Neural crest cell (in vitro differentiated cells): ENCODE measurements around the gene TUBB6. TPM values are rescaled to one million over a fixed set of nuclear protein-coding genes. Genes with fewer than 3 reads are reported as not detected.
A peak's percentile ranks its signal among the peaks of the same experiment; 100 is the strongest.

Experiments used
- DNase-seq: peaks from one replicate; pipeline ENCODE4 v3.0.0; 2021; ENCODE audit warnings: low read depth, mixed read lengths, low spot score
- H3K27ac Mint-ChIP-seq: one replicate; pipeline ENCODE4 v1.8.0; 2021; ENCODE audit warnings: mild to moderate bottlenecking, mixed read lengths; ENCODE audit not compliant: unreplicated experiment
- H3K27me3 Mint-ChIP-seq: 2 replicates; pipeline ENCODE4 v1.8.0; 2021; ENCODE audit warnings: low read depth, mild to moderate bottlenecking, mixed read lengths
- H3K36me3 Mint-ChIP-seq: 2 replicates; pipeline ENCODE4 v1.8.0; 2021; ENCODE audit warnings: low read depth, mild to moderate bottlenecking, mixed read lengths
- H3K4me1 Mint-ChIP-seq: 2 replicates; pipeline ENCODE4 v1.8.0; 2021; ENCODE audit warnings: mixed read lengths
- H3K4me3 Mint-ChIP-seq: one replicate; pipeline ENCODE4 v1.8.0; 2021; ENCODE audit warnings: mild to moderate bottlenecking, mixed read lengths
- H3K9me3 Mint-ChIP-seq: 2 replicates; pipeline ENCODE4 v1.8.0; 2021; ENCODE audit warnings: mixed read lengths
- CTCF ChIP-seq: fragments of 200-600 bp; sonication (generic); conservative IDR thresholded peaks from 2 replicates; pipeline ENCODE4 v1.5.0; 2021; ENCODE audit warnings: antibody characterized with exemption, mild to moderate bottlenecking
- long read RNA-seq: library from polyadenylated mRNA; unstranded; transcript quantifications from one replicate; pipeline ENCODE4 v2.0.0, GENCODE V29; 2020
- total RNA-seq: library from RNA; stranded (reverse); gene quantifications from 2 replicates; pipeline ENCODE4 v1.2.1, GENCODE V29; 2021

Gene TUBB6
- 77.8 and 81.8 TPM in 2 replicates for total RNA-seq
- long read RNA-seq, transcript TUBB6-213 (4 exons, 1,017 nt) = minor isoform, 5 of 118 reads
- long read RNA-seq, transcript TUBB6-201 (4 exons, 2,064 nt) = major isoform, 105 of 118 reads
- long read RNA-seq, partial matches to known transcripts = 0 of 118 reads
- long read RNA-seq, other reads (novel, unspliced or antisense) = 6 of 118 reads

- H3K36me3 Mint-ChIP-seq = peaks cover 22% of the 10 kb centered on the region
- peak within 1 kb of the TSS; percentile 96 for H3K4me3 Mint-ChIP-seq
- peak within 1 kb of the TSS; percentile 54 for H3K27ac Mint-ChIP-seq
- no peak for TF ChIP-seq CTCF
- peaks cover 20% of the 10 kb centered on the region for H3K4me1 Mint-ChIP-seq
- peaks cover 7% of the 10 kb centered on the region for H3K9me3 Mint-ChIP-seq
- peaks cover 37% of the 10 kb centered on the region for H3K27me3 Mint-ChIP-seq
- DNase-seq = peak; percentile 54
Observed at GRCh38 chr18:12307701-12308385, at the start of gene TUBB6. TUBB6 (plus strand) TSS chr18:12308241; CDS start chr18:12308293, 52 bp downstream.

GRCh38 chr18:12258719-12259705, 49.0 kb upstream of the TUBB6 start:
- H3K4me1 Mint-ChIP-seq = peaks cover 14% of the 10 kb centered on the region
- H3K27ac Mint-ChIP-seq = no peak overlapping the region
- peaks cover 53% of the 10 kb centered on the region for H3K27me3 Mint-ChIP-seq

GRCh38 chr18:12262748-12263147, 45.3 kb upstream of the TUBB6 start:
- DNase-seq = no peak
- Mint-ChIP-seq H3K27ac (no peak overlapping the region), H3K36me3 (no peaks in the 10 kb centered on the region), H3K4me3 (no peak overlapping the region), H3K4me1 (no peaks in the 10 kb centered on the region), H3K27me3 (peaks cover 16% of the 10 kb centered on the region), H3K9me3 (no peaks in the 10 kb centered on the region)
- TF ChIP-seq CTCF = no peak

More at GRCh38 chr18:12258719-12259705, 49.0 kb upstream of the TUBB6 start:
- Mint-ChIP-seq H3K36me3 (no peaks in the 10 kb centered on the region), H3K9me3 (no peaks in the 10 kb centered on the region), H3K4me3 (no peak overlapping the region)
- DNase-seq = no peak
- no peak for TF ChIP-seq CTCF

- TF ChIP-seq CTCF = no peak
- Mint-ChIP-seq H3K27ac (no peak overlapping the region), H3K4me3 (no peak overlapping the region), H3K36me3 (no peaks in the 10 kb centered on the region), H3K4me1 (no peaks in the 10 kb centered on the region), H3K9me3 (no peaks in the 10 kb centered on the region), H3K27me3 (peaks cover 7% of the 10 kb centered on the region)
- DNase-seq = no peak
Observed at GRCh38 chr18:12264864-12265263, 43.2 kb upstream of the TUBB6 start.
